ENCODE measurements around the gene CCNY. TPM values are rescaled to one million over a fixed set of nuclear protein-coding genes. Genes with fewer than 3 reads are reported as not detected.

CCNY gene
- total RNA-seq, 1 experiment from 2014 or later, result 122 TPM

DNA sequence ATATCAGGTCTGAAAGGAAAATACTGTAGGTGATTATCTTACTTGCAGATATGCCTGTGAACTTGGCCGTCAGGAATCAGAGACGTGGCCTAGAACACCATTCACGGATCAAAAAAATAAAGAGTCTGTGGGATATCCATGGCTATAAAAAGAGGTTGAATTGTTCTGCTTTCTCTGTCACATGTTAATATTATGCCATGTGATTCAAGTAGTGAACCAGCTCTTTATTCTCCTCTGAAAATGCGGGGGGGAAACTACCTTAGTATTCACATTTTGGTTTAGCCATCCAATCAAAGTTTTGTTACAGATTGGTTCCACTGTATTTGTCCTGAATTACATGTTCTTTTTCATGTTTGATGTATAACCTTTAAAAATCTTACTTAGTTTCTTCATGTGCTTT lies 120.5 kb downstream of the CCNY start:
- TF ChIP-seq, protein P1, sequence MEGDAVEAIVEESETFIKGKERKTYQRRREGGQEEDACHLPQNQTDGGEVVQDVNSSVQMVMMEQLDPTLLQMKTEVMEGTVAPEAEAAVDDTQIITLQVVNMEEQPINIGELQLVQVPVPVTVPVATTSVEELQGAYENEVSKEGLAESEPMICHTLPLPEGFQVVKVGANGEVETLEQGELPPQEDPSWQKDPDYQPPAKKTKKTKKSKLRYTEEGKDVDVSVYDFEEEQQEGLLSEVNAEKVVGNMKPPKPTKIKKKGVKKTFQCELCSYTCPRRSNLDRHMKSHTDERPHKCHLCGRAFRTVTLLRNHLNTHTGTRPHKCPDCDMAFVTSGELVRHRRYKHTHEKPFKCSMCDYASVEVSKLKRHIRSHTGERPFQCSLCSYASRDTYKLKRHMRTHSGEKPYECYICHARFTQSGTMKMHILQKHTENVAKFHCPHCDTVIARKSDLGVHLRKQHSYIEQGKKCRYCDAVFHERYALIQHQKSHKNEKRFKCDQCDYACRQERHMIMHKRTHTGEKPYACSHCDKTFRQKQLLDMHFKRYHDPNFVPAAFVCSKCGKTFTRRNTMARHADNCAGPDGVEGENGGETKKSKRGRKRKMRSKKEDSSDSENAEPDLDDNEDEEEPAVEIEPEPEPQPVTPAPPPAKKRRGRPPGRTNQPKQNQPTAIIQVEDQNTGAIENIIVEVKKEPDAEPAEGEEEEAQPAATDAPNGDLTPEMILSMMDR (IDR thresholded peaks at IDR 0.05; ENCODE audit: insufficient read depth in 1 of 2, low read depth in 1 of 2, low read length in 1 of 2, severe bottlenecking in 1 of 2, unreplicated experiment in 1 of 2), result no peak
- ChIA-PET CTCF (no interaction called here), POLR2A (no interaction called here)
- Mint-ChIP-seq H3K9me3 (ENCODE audit: unreplicated experiment) (no peaks in the 10 kb centered on the region), H3K4me3 (ENCODE audit: unreplicated experiment) (no peak overlapping the region), H3K4me1 (ENCODE audit: low read depth, unreplicated experiment) (peaks cover 11% of the 10 kb centered on the region), H3K36me3 (ENCODE audit: insufficient read depth, unreplicated experiment) (peaks cover 11% of the 10 kb centered on the region), H3K27me3 (ENCODE audit: insufficient read depth, unreplicated experiment) (no peaks in the 10 kb centered on the region), H3K27ac (ENCODE audit: unreplicated experiment) (no peak overlapping the region)
- Histone ChIP-seq H3K27me3 (replicated peaks; ENCODE audit: control insufficient read depth, insufficient read depth, low read length) (no peaks in the 10 kb centered on the region), H3K4me1 (peaks cover 7% of the 10 kb centered on the region), H3K4me3 (ENCODE audit: low read depth, low read length) (no peak overlapping the region), H3K9me3 (no peaks in the 10 kb centered on the region), H3K36me3 (ENCODE audit: control insufficient read depth, insufficient read depth, low read length) (no peaks in the 10 kb centered on the region)
- DNase-seq, result no peak
- intact Hi-C loops (cut with micrococcal nuclease; ENCODE audit: unreplicated experiment), result loop anchor here (5.0 kb wide), 1 partner anchor 119 kb away; the partner anchor contains the start of gene CCNY
- no TSS peak for BruUV-seq (replicated peaks)

DNA sequence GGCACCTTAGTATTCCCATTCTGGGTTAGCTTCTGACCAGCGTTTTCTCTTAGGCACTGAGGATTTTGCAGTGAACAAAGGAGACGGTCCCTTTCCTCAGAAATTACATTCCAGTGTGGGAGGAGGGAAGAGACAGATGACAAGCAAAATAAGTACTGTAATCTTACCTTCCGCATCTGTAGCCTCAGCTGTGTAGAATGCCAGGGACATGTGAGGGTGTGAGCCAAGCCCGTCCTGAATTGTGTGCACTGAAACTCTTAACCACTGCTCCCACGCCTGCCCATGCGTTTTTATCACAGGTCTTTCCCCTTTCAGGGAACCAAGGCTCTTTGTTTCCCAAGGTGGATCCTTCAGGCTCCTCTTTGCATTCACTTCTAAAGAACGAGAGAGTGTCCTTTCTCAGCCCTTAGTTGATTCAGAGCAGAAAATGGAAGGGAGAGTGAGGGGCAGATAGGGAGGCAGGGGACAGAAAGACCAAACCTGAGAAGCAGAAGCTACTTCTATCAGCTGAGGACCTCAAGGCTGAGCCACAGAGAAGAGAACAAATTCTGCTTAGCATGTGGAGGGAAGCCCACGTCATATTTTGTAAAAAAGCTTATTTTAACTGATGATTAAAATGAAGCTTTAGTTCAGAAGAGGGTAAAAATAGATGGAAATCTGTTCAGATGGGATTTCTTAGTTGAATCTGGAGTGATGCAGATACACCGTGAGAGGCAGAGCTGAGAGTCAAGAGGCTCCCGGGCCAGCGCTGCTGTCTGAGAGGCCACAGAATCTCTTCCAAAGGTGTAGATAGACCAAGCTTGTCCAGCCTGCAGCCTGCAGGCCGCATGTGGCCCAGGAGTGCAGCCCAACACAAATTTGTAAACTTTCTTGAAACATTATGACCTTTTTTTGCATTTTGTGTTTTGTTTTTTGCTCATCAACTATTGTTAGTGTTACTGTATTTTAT lies 122.5 kb downstream of the CCNY start:
- no peaks in the 10 kb centered on the region for H3K4me1 ChIP-seq
- H3K9me3 Mint-ChIP-seq (ENCODE audit: unreplicated experiment), result no peaks in the 10 kb centered on the region
- TF ChIP-seq, protein P1 (IDR thresholded peaks at IDR 0.05; ENCODE audit: insufficient read depth in 1 of 2, low read depth in 1 of 2, low read length in 1 of 2, severe bottlenecking in 1 of 2, unreplicated experiment in 1 of 2), result no peak
- CTCF ChIA-PET, result interaction anchor here (0.9 kb wide), 1 partner anchor 263 kb away, joined by 3 read pairs; no protein-coding TSS in a partner anchor
- intact Hi-C loops (cut with micrococcal nuclease; ENCODE audit: unreplicated experiment), result loop anchor here (5.0 kb wide), 1 partner anchor 121 kb away; the partner anchor contains the start of gene CCNY
- POLR2A ChIA-PET, result no interaction called here
- H3K9me3 ChIP-seq, result no peaks in the 10 kb centered on the region
- H3K27ac Mint-ChIP-seq (ENCODE audit: unreplicated experiment), result peak overlapping the region; percentile 12
- H3K27me3 Mint-ChIP-seq (ENCODE audit: insufficient read depth, unreplicated experiment), result no peaks in the 10 kb centered on the region
- H3K4me3 ChIP-seq (ENCODE audit: low read depth, low read length), result no peak overlapping the region
- H3K4me3 Mint-ChIP-seq (ENCODE audit: unreplicated experiment), result no peak overlapping the region
- no peaks in the 10 kb centered on the region for H3K36me3 ChIP-seq (ENCODE audit: control insufficient read depth, insufficient read depth, low read length)
- peaks cover 10% of the 10 kb centered on the region for H3K36me3 Mint-ChIP-seq (ENCODE audit: insufficient read depth, unreplicated experiment)
- DNase-seq, result no peak
- no TSS peak for BruUV-seq (replicated peaks)
- peaks cover 14% of the 10 kb centered on the region for H3K4me1 Mint-ChIP-seq (ENCODE audit: low read depth, unreplicated experiment)
- H3K27me3 ChIP-seq (replicated peaks; ENCODE audit: control insufficient read depth, insufficient read depth, low read length), result no peaks in the 10 kb centered on the region

DNA sequence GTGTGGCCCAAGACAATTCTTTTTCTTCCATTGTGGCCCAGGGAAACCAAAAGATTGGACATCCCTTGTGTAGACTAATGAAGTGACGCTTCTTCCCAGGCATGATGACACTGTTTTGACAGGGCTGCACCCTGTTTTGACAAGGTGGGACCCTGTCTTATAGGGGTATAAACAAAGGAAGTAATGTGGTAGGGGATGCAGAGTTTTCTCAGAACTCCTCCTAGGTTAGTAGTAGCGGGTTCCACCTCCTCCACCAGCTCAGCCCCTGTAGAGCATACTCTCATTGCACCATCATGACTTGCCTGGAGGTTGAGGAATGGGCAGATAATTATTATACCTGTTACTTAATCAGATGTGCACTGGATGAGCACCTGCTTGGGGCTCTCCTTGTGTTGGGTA lies 123.1 kb downstream of the CCNY start:
- Mint-ChIP-seq H3K27me3 (ENCODE audit: insufficient read depth, unreplicated experiment) (no peaks in the 10 kb centered on the region), H3K4me3 (ENCODE audit: unreplicated experiment) (no peak overlapping the region), H3K36me3 (ENCODE audit: insufficient read depth, unreplicated experiment) (peaks cover 5% of the 10 kb centered on the region), H3K27ac (ENCODE audit: unreplicated experiment) (no peak overlapping the region), H3K9me3 (ENCODE audit: unreplicated experiment) (no peaks in the 10 kb centered on the region), H3K4me1 (ENCODE audit: low read depth, unreplicated experiment) (peaks cover 14% of the 10 kb centered on the region)
- H3K9me3 ChIP-seq, result no peaks in the 10 kb centered on the region
- no peak for DNase-seq
- CTCF ChIA-PET, result no interaction called here
- no peaks in the 10 kb centered on the region for H3K4me1 ChIP-seq
- H3K36me3 ChIP-seq (ENCODE audit: control insufficient read depth, insufficient read depth, low read length), result no peaks in the 10 kb centered on the region
- TF ChIP-seq, protein P1 (IDR thresholded peaks at IDR 0.05; ENCODE audit: insufficient read depth in 1 of 2, low read depth in 1 of 2, low read length in 1 of 2, severe bottlenecking in 1 of 2, unreplicated experiment in 1 of 2), result no peak
- POLR2A ChIA-PET, result no interaction called here
- no TSS peak for BruUV-seq (replicated peaks)
- no peaks in the 10 kb centered on the region for H3K27me3 ChIP-seq (replicated peaks; ENCODE audit: control insufficient read depth, insufficient read depth, low read length)
- intact Hi-C loops (cut with micrococcal nuclease; ENCODE audit: unreplicated experiment), result loop anchor here (5.0 kb wide), 1 partner anchor 122 kb away; the partner anchor contains the start of gene CCNY
- no peak overlapping the region for H3K4me3 ChIP-seq (ENCODE audit: low read depth, low read length)

Data from Caco-2 (cell line).